Psoas muscle (tissue), 8 donors: ENCODE data around the gene HSPA12A. TPM values are rescaled to one million over a fixed set of nuclear protein-coding genes. Genes with fewer than 3 reads are reported as not detected.

Experiments
- ATAC-seq, 4 donors: fragments of 200-7000 bp; cut with Tn5 transposase; one replicate each; pipeline ENCODE4 v1.9.1; 2020; ENCODE audit warnings: moderate library complexity in 3 of 4, mild to moderate bottlenecking in 2 of 4
- DNase-seq, 2 donors: peaks; one replicate each; pipeline ENCODE4 v3.0.0-alpha.2; 2020
- H3K27ac ChIP-seq: fragments of 200-600 bp; one replicate; pipeline ENCODE4 v1.8.0; 2022
- H3K27me3 ChIP-seq, 3 donors: fragments of 200-600 bp in 1 of 3; one replicate each; pipeline versions ENCODE4 v1.6.1 to v1.8.0; 2013 to 2022; ENCODE audit warnings: low read length in 2 of 3, mild to moderate bottlenecking in 2 of 3, moderate library complexity in 1 of 3; ENCODE audit not compliant: insufficient read depth in 3 of 3
- H3K36me3 ChIP-seq, 2 donors: fragments of 200-600 bp in 1 of 2; one replicate each; pipeline versions ENCODE4 v1.6.1 to v1.8.0; 2013 to 2022; ENCODE audit warnings: low read depth in 1 of 2, mild to moderate bottlenecking in 1 of 2, moderate library complexity in 1 of 2; ENCODE audit not compliant: insufficient read depth in 1 of 2
- H3K4me1 ChIP-seq: fragments of 200-600 bp; one replicate; pipeline ENCODE4 v1.8.0; 2022
- H3K4me3 ChIP-seq: fragments of 200-600 bp; one replicate; pipeline ENCODE4 v1.8.0; 2022; ENCODE audit warnings: mild to moderate bottlenecking
- H3K9me3 ChIP-seq: fragments of 200-600 bp; one replicate; pipeline ENCODE4 v1.8.0; 2022
- CTCF ChIP-seq: fragments of 200-600 bp; IDR thresholded peaks from one replicate; pipeline ENCODE4 v1.8.0; 2022; ENCODE audit warnings: antibody characterized with exemption
- WGBS, 3 donors: extraction: QIAGEN DNeasy Blood & Tissue Kit; methylation state at CpG; one replicate each; pipeline versions ENCODE4 v1.1.6 to v1.1.7; 2013; 5-methylcytosine and 5-hydroxymethylcytosine counted together
- intact Hi-C, 2 donors: fragments of 100-400 bp; cut with DNase I; formaldehyde crosslinking; loops; one replicate each; pipeline versions ENCODE4 v1.11.0 to v1.14.2; 2022
- polyA plus RNA-seq, 3 donors: library from polyadenylated mRNA; stranded (reverse); fragments of 200-250 nt; gene quantifications; one replicate each; pipeline ENCODE4 v1.2.3, GENCODE V29; 2013
- total RNA-seq, 4 donors: library from RNA; stranded (reverse); fragmentation: NEBNext Ultra II Directional in 2 of 4; extraction: Animal tissue kit (Norgen Biotek cat#: 25700) in 2 of 4; gene quantifications; one replicate each; pipeline versions ENCODE4 v1.2.1 to v1.2.4, GENCODE V29; 2021 to 2023
- donor health status: healthy with polysubstance abuse.
- donor health status: DM: no; HTN: no; CAD: no; lungs with moderate emphysema.
- donor health status: Bipolar disorder and iron deficiency.
- donor health status: healthy.
- donor health status: DM: yes; HTN: yes; CAD: no.
- donor health status: DM: no; HTN: no; CAD: no.
- donor health status: DM: no; HTN: no; CAD: no.
- donor health status: DM: yes; HTN: yes; CAD: no.

Gene HSPA12A
- total and polyA plus RNA-seq, 7 donors: 2.6 to 11.4 (median 7.0) TPM

GRCh38 chr10:116669832-116670644, 72.3 kb downstream of the HSPA12A start:
- DNase-seq (no peak), ATAC-seq (no peak)
- H3K27ac ChIP-seq: no peak overlapping the region
- no peak for TF ChIP-seq CTCF
- H3K4me3 ChIP-seq: no peak overlapping the region
- H3K9me3 ChIP-seq: no peaks in the 10 kb centered on the region
- peaks cover 0 to 8% (median 0%) of the 10 kb centered on the region in 3 donors for H3K27me3 ChIP-seq
- 16 to 23% (median 21%) methylated on average over 38 to 41 of the region's 41 CpGs for WGBS, 3 donors
- H3K4me1 ChIP-seq: no peaks in the 10 kb centered on the region
- peaks cover 0 to 15% of the 10 kb centered on the region in 2 donors for H3K36me3 ChIP-seq
- intact Hi-C loops: no loop called here

- Histone ChIP-seq H3K4me1 (no peaks in the 10 kb centered on the region), H3K27ac (no peak overlapping the region), H3K36me3 (peaks cover 0 to 11% of the 10 kb centered on the region in 2 donors), H3K4me3 (no peak overlapping the region), H3K9me3 (no peaks in the 10 kb centered on the region), H3K27me3 (peaks cover 0 to 8% (median 0%) of the 10 kb centered on the region in 3 donors)
- ATAC-seq (no peak), DNase-seq (no peak)
- WGBS, 3 donors: 87 to 91% (median 90%) methylated on average over 5 of the region's 5 CpGs
- intact Hi-C loops: no loop called here
- no peak for TF ChIP-seq CTCF
Measured at GRCh38 chr10:116669080-116669479, 73.3 kb downstream of the HSPA12A start.

- intact Hi-C loops: no loop called here
- Histone ChIP-seq H3K27ac (no peak overlapping the region), H3K36me3 (peaks cover 0 to 11% of the 10 kb centered on the region in 2 donors), H3K4me3 (no peak overlapping the region), H3K9me3 (no peaks in the 10 kb centered on the region), H3K4me1 (no peaks in the 10 kb centered on the region), H3K27me3 (peaks cover 0 to 8% (median 0%) of the 10 kb centered on the region in 3 donors)
- no peak for DNase-seq
- no peak for TF ChIP-seq CTCF
- 78 to 91% (median 89%) methylated on average over 2 of the region's 2 CpGs for WGBS, 3 donors
- ATAC-seq: no peak
Measured at GRCh38 chr10:116668446-116668845, 73.9 kb downstream of the HSPA12A start.

GRCh38 chr10:116668018-116668417, 74.3 kb downstream of the HSPA12A start:
- H3K27me3 ChIP-seq: peaks cover 0 to 8% (median 0%) of the 10 kb centered on the region in 3 donors
- WGBS, 3 donors: 88 to 92% (median 90%) methylated on average over 9 of the region's 9 CpGs

More at GRCh38 chr10:116668018-116668417, 74.3 kb downstream of the HSPA12A start:
- no peak for ATAC-seq
- DNase-seq: no peak
- intact Hi-C loops: no loop called here
- Histone ChIP-seq H3K27ac (no peak overlapping the region), H3K9me3 (no peaks in the 10 kb centered on the region), H3K4me1 (no peaks in the 10 kb centered on the region), H3K36me3 (peaks cover 0 to 11% of the 10 kb centered on the region in 2 donors), H3K4me3 (no peak overlapping the region)
- TF ChIP-seq CTCF: no peak
